ENCODE measurements around the gene PNMA8B.

PNMA8B gene

DNA sequence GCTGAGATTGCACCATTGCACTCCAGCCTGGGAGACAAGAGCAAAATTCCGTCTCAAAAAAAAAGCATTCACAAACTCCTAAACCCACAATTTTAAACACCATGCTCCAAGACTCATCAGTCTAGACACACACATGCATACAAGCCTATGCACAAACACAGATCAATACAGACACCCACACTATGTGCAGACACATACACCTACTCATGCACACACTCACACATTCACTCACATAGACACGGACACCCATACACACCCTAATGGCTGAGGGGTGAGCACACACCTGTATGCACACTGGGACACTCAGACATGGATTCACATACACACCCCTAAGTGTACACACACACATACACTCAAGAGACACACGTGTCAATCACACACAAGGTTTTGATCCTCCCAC is 9.3 kb downstream of the PNMA8B start:
- DNase-seq, result no peak

DNA sequence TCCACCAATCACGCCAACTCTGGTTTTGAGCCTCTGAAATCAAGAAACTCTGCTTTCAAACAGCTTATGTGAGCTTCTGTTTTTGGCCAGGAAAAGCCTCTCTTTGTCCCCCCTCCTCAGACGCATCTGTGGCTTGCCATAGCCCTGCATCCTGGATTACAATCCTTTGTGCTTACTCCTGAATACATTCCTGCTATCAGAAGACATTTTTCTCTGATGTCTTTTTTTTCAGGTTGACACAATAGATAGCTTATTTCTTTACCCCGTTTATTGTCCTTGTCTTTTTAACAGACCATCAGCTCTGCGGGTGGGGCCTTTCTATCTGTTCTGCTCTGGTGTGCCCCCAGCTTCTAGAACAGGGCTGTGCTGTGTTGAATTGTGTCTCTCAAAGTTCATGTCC is 11.0 kb downstream of the PNMA8B start:
- no peak for DNase-seq

DNA sequence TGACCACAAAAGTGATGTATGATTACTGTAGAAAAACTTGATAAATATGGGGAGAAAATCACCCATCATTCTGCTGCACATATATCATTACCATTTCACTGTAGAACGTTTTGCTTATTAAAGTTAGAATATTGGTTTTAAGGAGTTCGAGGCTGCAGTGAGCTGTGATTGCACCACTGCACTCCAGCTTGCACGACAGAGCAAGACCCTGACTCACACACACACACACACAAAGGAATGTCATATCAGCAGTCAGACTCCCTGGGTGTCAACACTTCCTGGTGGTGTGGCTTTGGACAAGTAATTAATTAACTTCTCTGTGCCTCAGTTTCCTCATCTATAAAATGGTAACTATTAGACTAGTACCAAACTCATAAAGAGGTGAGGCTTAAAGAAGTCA is 13.0 kb downstream of the PNMA8B start:
- no peak for DNase-seq

GRCh38 chr19:46481947-46482346 is 13.7 kb downstream of the PNMA8B start:
- DNase-seq, result no peak

GRCh38 chr19:46481223-46481848 is 14.3 kb downstream of the PNMA8B start:
- DNase-seq, result no peak

GRCh38 chr19:46480415-46480814 is 15.3 kb downstream of the PNMA8B start:
- no peak for DNase-seq

- DNase-seq, result no peak
These were observed 17.2 kb downstream of the PNMA8B start for GRCh38 chr19:46478356-46478986.

GRCh38 chr19:46475986-46476385 is 19.7 kb downstream of the PNMA8B start:
- no peak for DNase-seq

DNA sequence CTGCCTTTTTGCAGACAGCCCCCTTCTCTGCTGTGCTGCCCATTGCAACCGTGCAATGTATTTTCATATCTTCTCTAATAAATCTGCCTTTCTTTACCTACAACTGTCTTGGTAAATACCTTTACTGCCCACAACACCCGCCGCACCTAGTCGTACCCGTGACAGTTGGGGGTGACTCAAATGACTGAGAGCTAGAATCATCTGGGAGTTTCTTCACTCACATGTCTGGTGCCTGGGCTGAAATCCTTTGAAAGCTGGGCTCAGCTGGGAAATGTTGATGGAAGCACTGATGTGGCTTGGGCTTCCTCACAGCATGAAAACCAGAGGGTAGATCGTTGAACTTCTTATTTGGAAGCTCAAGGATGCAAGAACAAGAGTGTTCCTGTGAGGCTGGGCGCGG is 21.5 kb downstream of the PNMA8B start:
- no peak for DNase-seq

DNA sequence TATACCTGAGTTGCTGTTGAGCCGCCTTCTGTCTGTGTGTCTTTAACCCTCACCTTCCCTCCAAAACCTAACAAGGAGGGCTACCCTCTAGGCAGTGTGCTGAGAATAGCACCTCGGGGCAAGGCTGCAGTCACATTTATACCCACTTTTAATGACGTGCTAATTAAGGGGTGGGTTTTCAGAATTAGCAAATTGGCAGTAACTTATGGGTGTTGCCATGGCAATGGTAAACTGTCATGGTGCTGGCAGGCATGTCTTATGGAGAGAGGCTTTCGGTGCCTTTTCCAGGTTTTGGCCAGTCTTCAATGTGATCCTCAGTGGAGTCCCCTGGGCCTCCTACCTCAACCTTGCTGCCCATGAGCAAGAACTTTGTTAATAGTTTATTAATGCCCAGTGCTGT is 23.1 kb downstream of the PNMA8B start:
- no peak for DNase-seq

- DNase-seq, result no peak
These were observed 23.7 kb downstream of the PNMA8B start for GRCh38 chr19:46471811-46472543.

DNA sequence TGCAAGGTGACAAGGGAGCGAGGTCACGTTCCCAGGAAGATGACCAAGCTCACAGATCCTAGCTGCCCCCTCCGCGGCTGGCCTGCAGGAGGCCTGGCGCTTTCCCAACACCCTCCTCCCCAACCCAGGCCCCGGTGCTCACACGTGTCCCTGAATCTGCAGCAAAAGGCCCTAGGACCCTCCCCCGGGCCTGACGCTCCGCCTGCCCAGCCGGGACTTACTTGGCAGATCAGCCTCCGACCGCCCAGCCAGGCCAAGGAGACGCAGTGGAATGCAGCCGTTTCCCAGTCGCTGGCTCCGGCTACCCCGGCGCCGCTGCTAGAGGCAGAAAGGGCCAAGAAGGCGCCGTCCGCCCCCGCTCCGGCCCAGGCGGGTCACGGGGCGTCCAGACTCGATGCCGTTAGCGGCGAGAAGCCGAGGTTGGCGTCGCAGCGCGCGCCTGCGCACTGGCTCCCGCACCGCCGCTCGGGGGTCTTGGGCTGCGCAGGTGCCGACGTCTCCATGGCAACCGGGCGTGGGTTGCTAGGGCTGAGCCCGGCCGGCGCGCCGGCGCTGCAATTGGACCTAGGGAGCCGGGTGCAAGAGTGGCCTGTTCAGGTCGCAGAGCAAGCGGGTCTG is 24.4 kb downstream of the PNMA8B start, which contains the start of gene PNMA8A:
Gene PNMA8A, minus strand, starts transcription at position 448 of the 618 bp plus-strand sequence. CDS start 528 bp downstream, outside the sequence.
- no peak for DNase-seq

DNA sequence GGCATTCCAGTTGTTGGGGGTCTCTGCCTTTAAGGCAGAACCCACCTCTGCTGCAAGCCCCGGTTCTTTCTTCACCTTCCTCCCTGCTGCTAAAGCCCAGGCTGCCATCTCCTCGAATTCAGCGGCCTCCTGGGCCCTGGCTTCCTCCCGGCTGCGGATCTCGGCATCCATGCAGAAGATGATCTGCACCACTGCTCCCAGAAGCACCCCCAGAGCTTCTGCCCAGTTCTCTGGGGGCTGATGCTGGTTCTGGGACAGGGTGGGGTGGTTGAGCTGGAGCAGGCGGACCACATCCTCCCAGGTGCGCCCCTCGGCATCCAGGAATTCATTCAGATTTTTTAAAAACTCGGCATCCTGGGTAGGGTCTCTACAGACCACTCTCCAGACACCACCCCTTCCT is 25.3 kb downstream of the PNMA8B start:
- no peak for DNase-seq

DNA sequence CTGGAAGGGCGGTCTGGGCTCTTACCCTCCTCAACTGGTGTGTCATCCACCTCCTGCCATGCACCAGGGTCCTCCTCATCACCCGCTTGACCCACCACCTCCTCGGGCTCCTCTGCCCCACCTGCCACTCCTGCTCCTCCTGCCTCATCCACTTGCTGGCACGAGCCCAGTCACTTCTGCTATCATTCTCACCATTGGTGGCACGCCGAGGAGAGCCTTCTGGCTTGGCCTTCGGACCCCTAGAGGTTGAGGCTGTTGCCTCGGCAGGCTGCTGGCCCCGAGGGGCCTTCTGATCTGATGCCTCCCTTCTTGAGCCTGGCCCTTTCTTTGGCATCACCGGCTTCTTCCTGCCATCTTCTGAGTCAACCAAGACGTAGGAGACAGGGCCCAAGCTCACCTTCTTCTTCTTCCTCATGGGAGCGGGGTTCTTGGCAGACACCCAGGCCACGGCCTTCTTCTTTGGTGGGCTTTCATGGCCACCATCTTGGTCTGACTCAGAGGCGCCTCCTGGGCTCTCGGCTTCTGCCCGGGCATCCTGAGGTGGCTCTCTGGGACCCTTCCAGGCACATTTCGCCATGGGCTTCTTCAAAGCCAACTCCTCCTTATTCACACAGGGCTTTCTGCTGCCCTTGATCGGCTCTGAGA is 26.0 kb downstream of the PNMA8B start:
- DNase-seq, result no peak

DNA sequence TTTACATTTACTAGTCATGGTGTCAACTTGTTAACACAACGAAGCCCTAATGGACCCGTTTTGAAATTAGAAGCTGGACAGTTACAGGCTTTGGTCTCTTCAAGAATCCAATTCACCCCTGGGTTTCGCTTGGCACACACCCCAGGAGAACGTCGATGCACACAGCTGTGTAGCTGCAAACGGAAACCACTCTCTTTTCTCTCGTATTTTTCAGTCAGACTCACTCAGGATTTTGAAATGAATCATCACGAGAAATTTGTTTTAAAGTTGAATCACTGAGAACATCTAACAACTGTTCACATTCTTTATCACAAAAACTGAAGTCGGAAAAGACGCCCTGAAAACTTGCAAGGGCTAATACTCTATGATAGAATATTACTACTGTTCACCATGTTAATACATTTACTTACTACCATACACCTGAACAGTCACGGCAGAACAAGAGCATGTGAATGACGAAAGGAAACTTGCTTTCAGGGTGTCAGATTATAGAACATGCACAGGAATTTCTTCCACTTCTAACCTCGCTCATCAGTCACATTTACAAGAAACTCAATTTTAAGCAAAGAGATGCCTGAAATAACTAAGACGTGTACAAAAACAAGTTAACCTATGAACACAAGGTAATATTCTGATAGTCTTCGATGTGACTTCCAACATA is 29.0 kb downstream of the PNMA8B start:
- no peak for DNase-seq

DNA sequence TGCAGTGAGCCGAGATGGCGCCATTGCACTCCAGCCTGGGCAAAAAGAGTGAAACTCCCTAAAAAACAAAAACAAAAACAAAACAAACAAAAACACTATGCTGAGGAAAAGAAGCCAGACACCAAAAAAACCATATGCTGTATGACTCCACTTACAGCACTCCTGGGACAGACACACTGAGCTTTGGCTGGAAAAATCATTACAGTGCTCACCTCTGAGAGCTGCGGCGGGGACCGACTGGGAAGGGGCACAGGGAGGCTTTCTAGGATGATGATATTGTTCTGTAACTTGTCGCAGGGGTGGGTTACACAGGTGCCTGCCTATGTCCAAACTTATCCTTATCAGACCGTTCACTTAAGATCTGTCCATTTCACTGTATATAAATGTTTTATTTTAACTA is 32.2 kb downstream of the PNMA8B start:
- no peak for DNase-seq

GRCh38 chr19:46461537-46461936 is 34.1 kb downstream of the PNMA8B start:
- no peak for DNase-seq

GRCh38 chr19:46460981-46461380 is 34.7 kb downstream of the PNMA8B start:
- no peak for DNase-seq

GRCh38 chr19:46460055-46460454 is 35.6 kb downstream of the PNMA8B start:
- no peak for DNase-seq

DNA sequence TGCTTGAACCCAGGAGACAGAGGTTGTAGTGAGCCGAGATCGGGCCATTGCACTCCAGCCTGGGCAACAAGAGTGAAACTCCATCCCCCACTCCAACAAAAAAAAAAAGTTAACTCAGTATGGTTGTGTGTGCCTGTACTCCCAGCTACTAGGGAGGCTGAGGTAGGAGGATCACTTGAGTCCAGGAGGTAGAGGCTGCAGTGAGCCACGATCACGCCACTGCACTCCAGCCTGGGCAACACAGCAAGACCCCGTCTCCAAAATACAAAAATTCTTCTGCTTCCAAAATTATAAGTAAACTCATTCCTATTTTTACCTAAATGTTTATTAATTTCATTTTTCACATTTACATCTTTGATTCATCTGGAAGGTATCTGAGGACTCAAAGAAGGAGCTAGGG is 38.7 kb downstream of the PNMA8B start:
- no peak for DNase-seq

GRCh38 chr19:46454244-46454643 is 41.4 kb downstream of the PNMA8B start:
- DNase-seq, result no peak

DNA sequence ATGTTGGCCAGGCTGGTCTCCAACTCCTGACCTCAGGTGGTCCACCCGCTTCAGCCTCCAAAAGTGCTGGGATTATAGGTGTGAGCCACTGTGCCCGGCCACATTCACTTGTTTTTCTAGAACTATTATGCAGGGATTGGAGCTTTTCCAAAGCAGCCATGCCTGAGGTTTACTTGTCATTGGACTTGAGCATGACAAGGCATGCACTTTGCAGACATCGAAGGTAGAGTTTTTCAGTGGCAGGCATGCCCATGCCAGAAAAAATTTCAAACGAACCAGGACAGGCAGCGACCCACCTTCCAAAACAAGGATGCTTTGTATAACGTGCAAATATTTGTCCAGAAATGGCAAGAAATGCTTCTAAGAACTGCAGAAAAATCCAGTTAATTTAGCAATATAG is 42.0 kb downstream of the PNMA8B start:
- DNase-seq, result no peak

GRCh38 chr19:46452186-46452585 is 43.5 kb downstream of the PNMA8B start:
- no peak for DNase-seq

Measured in SHP77 treated with DMSO at 0.1 percent for 48 hours (cell line).